Dedifferentiated amniotic fluid mesenchymal stem cell (primary cell): ENCODE measurements around the gene MYOC.
"Not testable (repeated sequence)": the region's sequence is repeated elsewhere in the genome, so short reads cannot be mapped to it uniquely, and the experiment has no call there.

Experiments
- DNase-seq: peaks from one replicate; pipeline ENCODE4 v3.0.0-alpha.2; 2016; ENCODE audit errors: extremely low spot score

The MYOC gene

DNA sequence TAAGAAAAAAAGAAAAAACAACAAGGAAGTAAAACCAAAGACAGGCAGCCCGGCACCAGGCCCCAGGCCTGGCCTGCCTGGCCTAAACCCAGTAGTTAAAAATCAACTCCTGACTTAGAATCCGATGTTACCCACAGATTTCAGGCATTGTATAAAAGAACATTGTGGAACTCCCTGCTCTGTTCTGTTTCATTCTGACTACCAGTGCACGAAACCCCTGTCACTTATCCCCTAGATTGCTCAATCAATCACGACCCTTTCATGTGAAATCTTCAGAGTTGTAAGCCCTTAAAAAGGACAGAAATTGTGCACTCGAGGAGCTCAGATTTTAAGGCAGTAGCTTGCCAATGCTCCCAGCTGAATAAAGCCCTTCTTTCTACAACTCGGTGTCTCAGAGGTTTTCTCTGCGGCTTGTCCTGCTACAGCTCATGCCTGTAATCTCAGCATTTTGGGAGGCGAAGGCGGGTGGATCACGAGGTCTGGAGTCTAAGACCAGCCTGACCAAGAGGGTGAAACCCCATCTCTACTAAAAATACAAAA is 46.0 kb downstream of the MYOC start:
- DNase-seq, result no peak

DNA sequence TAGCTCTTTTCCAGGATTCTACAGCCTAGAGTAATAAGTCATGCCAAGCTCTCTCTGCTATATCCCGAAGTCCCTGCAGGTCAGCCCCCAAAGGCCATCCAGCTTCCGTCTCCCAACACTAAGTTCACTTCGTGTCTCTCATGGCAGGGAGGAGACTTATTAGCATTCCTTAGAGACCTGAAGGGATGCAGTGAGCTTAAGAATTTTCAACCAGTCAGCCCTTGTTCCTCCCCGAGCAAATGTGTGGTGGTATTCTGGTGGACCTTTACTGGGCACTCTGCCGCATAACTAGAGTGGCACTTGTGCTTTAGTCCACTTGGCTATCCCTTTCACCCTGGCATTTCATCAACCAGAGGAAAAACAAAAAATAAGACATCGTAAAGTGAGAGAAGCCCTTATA is 49.4 kb downstream of the MYOC start:
- DNase-seq, result not testable (repeated sequence)

DNA sequence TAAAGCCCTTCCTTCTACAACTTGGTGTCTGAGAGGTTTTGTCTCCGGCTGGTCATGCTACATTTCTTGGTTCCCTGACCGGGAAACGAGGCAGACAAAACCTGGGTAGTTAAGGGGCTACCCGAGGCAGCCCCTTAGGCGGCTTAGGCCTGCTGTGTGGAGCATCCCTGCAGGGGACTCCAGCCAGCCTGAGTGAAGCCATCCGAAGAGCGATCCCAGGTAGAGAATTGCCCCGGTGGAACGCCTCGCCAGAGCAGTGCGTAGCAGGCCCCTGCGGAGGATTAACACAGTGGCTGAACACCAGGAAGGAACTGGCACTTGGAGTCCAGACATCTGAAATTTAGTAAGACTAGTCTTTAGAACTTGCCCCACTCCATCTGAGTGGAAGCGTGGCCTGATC is 51.6 kb downstream of the MYOC start:
- DNase-seq, result no peak

DNA sequence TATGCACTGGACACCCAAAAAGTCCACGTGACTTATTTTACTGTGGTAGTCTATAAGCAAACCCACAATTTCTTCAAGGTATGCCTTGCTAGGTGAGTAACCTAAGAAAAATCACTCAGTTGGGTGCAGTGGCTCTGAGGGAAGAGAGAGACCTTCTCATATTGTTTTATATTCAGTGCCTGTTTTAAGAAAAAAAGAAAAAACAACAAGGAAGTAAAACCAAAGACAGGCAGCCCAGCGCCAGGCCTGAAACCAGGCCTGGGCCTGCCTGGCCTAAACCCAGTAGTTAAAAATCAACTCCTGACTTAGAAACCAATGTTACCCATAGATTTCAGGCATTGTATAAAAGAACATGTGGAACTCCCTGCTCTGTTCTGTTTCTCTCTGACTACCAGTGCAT is 52.2 kb downstream of the MYOC start:
- DNase-seq, result not testable (repeated sequence)

DNA sequence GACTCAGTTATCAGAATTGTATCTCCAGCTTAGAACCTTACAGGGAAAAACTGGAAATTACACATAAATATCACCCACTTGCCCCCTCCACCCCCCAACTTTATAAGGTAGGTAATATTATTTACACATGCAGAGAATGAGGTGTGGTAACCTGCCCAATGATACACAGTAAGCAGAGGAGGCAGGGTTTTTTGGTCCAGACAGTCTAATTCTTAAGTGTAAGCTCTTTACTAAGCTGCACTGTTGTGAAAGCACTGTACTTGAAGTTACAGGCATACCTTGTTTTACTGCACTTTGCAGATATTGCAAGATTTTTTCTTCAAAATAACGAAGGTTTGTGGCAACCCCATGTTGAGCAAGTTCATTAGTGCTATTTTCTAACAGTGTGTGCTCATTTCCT is 55.3 kb downstream of the MYOC start:
- DNase-seq, result no peak

DNA sequence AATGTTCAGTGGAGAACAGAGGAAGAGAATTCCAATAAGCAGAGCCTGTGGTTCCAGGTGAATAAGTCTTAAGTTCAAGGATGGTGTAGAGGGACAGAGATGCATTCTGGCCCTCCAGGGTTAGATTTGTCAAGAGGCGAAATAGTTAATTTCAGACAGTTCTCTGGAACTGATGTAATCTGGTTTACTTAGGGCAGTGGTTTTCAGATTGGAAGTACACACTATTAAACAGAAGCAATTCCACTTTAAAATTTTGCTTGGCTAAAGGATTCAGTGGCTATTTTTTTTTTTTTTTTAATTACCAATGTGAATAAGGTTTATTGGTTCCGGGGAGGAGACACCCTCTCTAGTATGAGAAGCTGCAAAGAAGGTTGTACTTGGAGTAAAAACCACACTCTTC is 55.8 kb downstream of the MYOC start:
- DNase-seq, result no peak

DNA sequence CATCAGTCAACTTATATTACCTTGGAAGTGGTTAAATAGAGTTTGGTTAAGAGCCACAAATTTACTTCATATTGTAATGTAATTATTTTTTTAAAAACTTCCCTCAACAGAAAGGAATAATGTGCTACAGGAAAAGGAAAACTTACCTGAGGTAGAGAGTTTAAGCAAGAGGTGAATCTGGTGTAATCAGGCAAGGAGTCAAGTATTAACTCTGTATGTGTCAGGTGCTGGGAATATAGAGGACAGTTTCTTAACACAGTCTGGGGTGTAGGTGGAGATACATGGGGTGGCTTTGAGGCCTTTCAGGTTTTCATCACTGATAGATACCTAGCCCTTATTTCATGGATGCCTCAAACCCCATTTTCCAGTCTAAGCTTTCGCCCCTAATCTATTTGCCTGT is 56.4 kb downstream of the MYOC start:
- DNase-seq, result no peak

DNA sequence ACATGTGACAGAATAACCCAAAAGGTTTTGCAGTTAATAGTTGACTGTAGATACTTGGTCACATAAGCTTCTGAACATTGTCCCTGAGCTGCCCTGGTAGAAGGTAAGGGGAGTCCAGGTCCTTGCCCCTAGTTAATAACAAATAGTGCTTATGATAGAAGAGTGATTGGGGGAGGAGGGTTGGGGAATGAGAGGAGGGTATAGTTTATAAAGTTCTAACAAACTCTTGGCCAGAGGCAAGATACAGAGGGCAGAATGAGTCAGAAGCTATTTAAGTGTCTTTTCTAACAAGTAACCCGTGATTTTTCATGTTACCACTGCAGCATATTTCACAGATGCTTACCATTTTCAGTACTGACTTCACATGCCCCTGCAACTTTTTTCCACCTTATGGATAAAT is 57.2 kb downstream of the MYOC start:
- no peak for DNase-seq

DNA sequence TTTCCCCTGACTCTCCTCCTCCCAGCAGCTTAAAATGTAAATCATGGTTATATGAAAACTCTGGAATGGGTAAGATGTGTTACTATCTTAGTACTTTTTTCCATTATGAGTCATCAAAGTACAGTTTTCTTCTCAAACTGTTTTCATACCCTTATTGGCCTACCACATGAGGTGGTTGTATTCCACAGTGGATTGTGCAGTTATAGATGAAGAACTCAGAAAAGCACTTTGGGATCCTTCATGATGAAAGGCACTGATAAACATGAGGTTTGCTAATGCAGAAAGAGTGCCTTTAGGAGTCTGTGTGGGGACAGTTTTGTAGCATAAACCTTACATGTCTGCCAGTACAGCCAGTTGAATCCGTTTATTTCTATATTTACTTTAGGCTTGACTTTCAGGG is 62.5 kb downstream of the MYOC start:
- peak; percentile 34 for DNase-seq

DNA sequence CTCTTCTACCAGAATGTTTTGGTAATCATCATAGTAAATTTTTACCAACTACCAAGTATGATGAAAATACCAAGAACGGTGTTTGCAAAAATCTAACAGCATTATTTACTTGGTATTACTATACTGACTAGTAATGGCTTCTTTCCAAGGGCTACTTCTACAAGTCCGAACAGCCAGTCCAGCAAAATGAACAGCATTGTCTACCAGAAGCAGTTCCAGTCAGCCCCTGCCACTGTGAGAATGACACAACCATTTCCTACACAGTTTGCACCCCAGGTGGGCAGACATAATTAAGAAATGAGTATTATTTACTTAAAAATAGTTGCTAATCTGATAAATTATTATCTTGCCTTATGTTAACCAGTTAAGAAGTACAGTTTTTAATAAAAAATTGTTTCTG is 64.3 kb downstream of the MYOC start:
- no peak for DNase-seq

DNA sequence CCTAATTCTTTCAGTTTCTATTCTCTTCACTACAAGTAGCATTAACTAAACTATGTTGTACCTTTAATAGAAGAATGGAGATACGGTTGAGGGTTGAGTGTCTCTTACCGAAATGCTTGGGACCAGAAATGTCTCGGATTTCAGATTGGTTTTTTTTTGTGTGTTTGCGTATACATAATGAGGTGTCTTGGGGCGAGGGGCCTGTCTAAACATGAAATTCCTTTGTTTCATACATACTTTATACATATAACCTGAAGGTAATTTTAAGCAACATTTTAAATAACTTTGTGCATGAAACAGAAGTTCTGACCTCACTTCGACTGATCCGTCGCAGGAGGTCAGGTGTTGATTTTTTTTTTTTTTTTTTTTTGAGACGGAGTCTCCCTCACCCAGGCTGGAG is 66.8 kb downstream of the MYOC start:
- no peak for DNase-seq
